HEK293 (cell line): ENCODE data around the gene CTDNEP1.

ENCODE experiments used
- CTCF ChIA-PET: fragments of 350-600 bp; formaldehyde crosslinking; extraction: SDS; loops from one replicate; lab custom pipeline; 2021; ENCODE audit warnings: antibody characterized with exemption; lab: Yijun Ruan, JAX
- POLR2A ChIA-PET: fragments of 300-600 bp; formaldehyde crosslinking; extraction: SDS; loops from one replicate; lab custom pipeline; 2020; ENCODE audit warnings: antibody characterized with exemption, inconsistent platforms; lab: Yijun Ruan, JAX
- H3K27ac ChIP-seq: fragments of 200-500 bp; sonication (Bioruptor generic); 2 replicates; pipeline ENCODE4 v1.5.1; 2014; ENCODE audit warnings: low read depth, low read length, control low read depth, inconsistent platforms; ENCODE audit errors: extremely low read depth
- H3K36me3 ChIP-seq, 2 experiments: fragments of 200-500 bp in 1 of 2; sonication (Bioruptor generic) in 1 of 2; 1 replicate in 1 of 2; 2 replicates in 1 of 2; pipeline ENCODE4 v1.5.1; 2014 to 2017; ENCODE audit warnings: inconsistent platforms in 2 of 2, low read length in 2 of 2; ENCODE audit not compliant: control insufficient read depth in 2 of 2, insufficient read depth in 1 of 2
- H3K4me1 ChIP-seq: fragments of 200-500 bp; sonication (Bioruptor generic); 2 replicates; pipeline ENCODE4 v1.5.1; 2014; ENCODE audit warnings: mild to moderate bottlenecking, low read length, inconsistent platforms; ENCODE audit not compliant: control insufficient read depth, insufficient read depth
- H3K4me3 ChIP-seq: 2 replicates; pipeline ENCODE4 v1.5.1; 2011; ENCODE audit warnings: low read depth, mild to moderate bottlenecking, control low read depth, low read length, moderate library complexity
- H3K9me3 ChIP-seq: fragments of 200-500 bp; sonication (Bioruptor generic); 2 replicates; pipeline ENCODE4 v1.5.1; 2014; ENCODE audit warnings: low read depth, low read length, inconsistent platforms; ENCODE audit not compliant: control insufficient read depth, insufficient read depth
- BCL6B ChIP-seq: fragments of 450-650 bp; formaldehyde crosslinking; IDR thresholded peaks from 2 replicates; pipeline ENCODE4 v1.5.1; 2017; ENCODE audit warnings: missing biosample characterization, missing genetic modification characterization
- GLI4 ChIP-seq: fragments of 450-650 bp; formaldehyde crosslinking; IDR thresholded peaks from 2 replicates; pipeline ENCODE4 v1.5.1; 2016; ENCODE audit warnings: missing biosample characterization, missing genetic modification characterization
- GLIS2 ChIP-seq: fragments of 450-650 bp; formaldehyde crosslinking; IDR thresholded peaks from 2 replicates; pipeline ENCODE4 v1.5.1; 2016; ENCODE audit warnings: missing biosample characterization, missing genetic modification characterization
- TSHZ1 ChIP-seq: fragments of 450-650 bp; formaldehyde crosslinking; IDR thresholded peaks from 2 replicates; pipeline ENCODE4 v1.5.1; 2016; ENCODE audit warnings: missing biosample characterization, missing genetic modification characterization, borderline replicate concordance
- ZBTB17 ChIP-seq: fragments of 450-650 bp; formaldehyde crosslinking; IDR thresholded peaks from 2 replicates; pipeline ENCODE4 v1.5.1; 2016; ENCODE audit warnings: missing biosample characterization, missing genetic modification characterization
- ZBTB48 ChIP-seq: fragments of 450-650 bp; formaldehyde crosslinking; IDR thresholded peaks from 2 replicates; pipeline ENCODE4 v1.5.1; 2016; ENCODE audit warnings: missing biosample characterization, missing genetic modification characterization
- ZNF174 ChIP-seq: fragments of 450-650 bp; formaldehyde crosslinking; IDR thresholded peaks from 2 replicates; pipeline ENCODE4 v1.5.0; 2017; ENCODE audit warnings: missing biosample characterization, mild to moderate bottlenecking, missing genetic modification characterization
- ZNF221 ChIP-seq: fragments of 450-650 bp; formaldehyde crosslinking; IDR thresholded peaks from 2 replicates; pipeline ENCODE4 v1.5.1; 2017; ENCODE audit warnings: missing biosample characterization, missing genetic modification characterization, borderline replicate concordance
- ZNF26 ChIP-seq: fragments of 450-650 bp; formaldehyde crosslinking; IDR thresholded peaks from 2 replicates; pipeline ENCODE4 v1.5.1; 2016; ENCODE audit warnings: missing biosample characterization, missing genetic modification characterization
- ZNF280C ChIP-seq: fragments of 450-650 bp; formaldehyde crosslinking; IDR thresholded peaks from 2 replicates; pipeline ENCODE4 v1.5.1; 2016; ENCODE audit warnings: missing biosample characterization, missing genetic modification characterization
- ZNF292 ChIP-seq: fragments of 450-650 bp; formaldehyde crosslinking; IDR thresholded peaks from 2 replicates; pipeline ENCODE4 v1.5.1; 2016; ENCODE audit warnings: low read depth, missing biosample characterization, missing genetic modification characterization, borderline replicate concordance
- ZNF366 ChIP-seq: fragments of 450-650 bp; formaldehyde crosslinking; conservative IDR thresholded peaks from 2 replicates; pipeline ENCODE4 v1.5.1; 2016; ENCODE audit warnings: missing biosample characterization, missing genetic modification characterization
- ZNF423 ChIP-seq: fragments of 450-650 bp; formaldehyde crosslinking; IDR thresholded peaks from 2 replicates; pipeline ENCODE4 v1.5.1; 2016; ENCODE audit warnings: missing biosample characterization, missing genetic modification characterization
- ZNF426 ChIP-seq: fragments of 450-650 bp; formaldehyde crosslinking; IDR thresholded peaks from 2 replicates; pipeline ENCODE4 v1.5.1; 2017; ENCODE audit warnings: missing biosample characterization, missing genetic modification characterization, mild to moderate bottlenecking, inconsistent platforms, moderate library complexity
- ZNF513 ChIP-seq: fragments of 450-650 bp; IDR thresholded peaks from 2 replicates; pipeline ENCODE4 v1.5.1; 2018; ENCODE audit warnings: missing biosample characterization, missing genetic modification characterization
- ZNF521 ChIP-seq: fragments of 450-650 bp; formaldehyde crosslinking; IDR thresholded peaks from 2 replicates; pipeline ENCODE4 v1.5.1; 2017; ENCODE audit warnings: missing biosample characterization, mild to moderate bottlenecking, missing genetic modification characterization
- ZNF530 ChIP-seq: fragments of 450-650 bp; formaldehyde crosslinking; IDR thresholded peaks from 2 replicates; pipeline ENCODE4 v1.5.1; 2016; ENCODE audit warnings: low read depth, missing biosample characterization, missing genetic modification characterization
- ZNF555 ChIP-seq: fragments of 450-650 bp; formaldehyde crosslinking; conservative IDR thresholded peaks from 2 replicates; pipeline ENCODE4 v1.5.1; 2017; ENCODE audit warnings: missing biosample characterization, mild to moderate bottlenecking, missing genetic modification characterization, inconsistent platforms
- ZNF571 ChIP-seq: fragments of 450-650 bp; formaldehyde crosslinking; IDR thresholded peaks from 2 replicates; pipeline ENCODE4 v1.5.0; 2017; ENCODE audit warnings: missing biosample characterization, missing genetic modification characterization
- ZNF596 ChIP-seq: fragments of 450-650 bp; IDR thresholded peaks from 2 replicates; pipeline ENCODE4 v1.5.0; 2018; ENCODE audit warnings: missing biosample characterization, mild to moderate bottlenecking, missing genetic modification characterization, moderate library complexity
- ZNF639 ChIP-seq: fragments of 450-650 bp; formaldehyde crosslinking; IDR thresholded peaks from 2 replicates; pipeline ENCODE4 v1.5.1; 2016; ENCODE audit warnings: missing biosample characterization, missing genetic modification characterization
- ZNF654 ChIP-seq: fragments of 450-650 bp; formaldehyde crosslinking; IDR thresholded peaks from 2 replicates; pipeline ENCODE4 v1.5.1; 2016; ENCODE audit warnings: low read depth, missing biosample characterization, missing genetic modification characterization

CTDNEP1 gene

GRCh38 chr17:7296189-7296861 is 44.8 kb upstream of the CTDNEP1 start (continued):
- TF ChIP-seq ZNF26 (tag by site-specific recombination), result no peak
- TF ChIP-seq ZNF174 (tag by site-specific recombination), result no peak
- peak; percentile 6; the same call in 1 of the 2 replicates for TF ChIP-seq TSHZ1 (tag by site-specific recombination)
- no peak for TF ChIP-seq ZNF555 (tag by site-specific recombination)
- TF ChIP-seq ZNF423 (tag by site-specific recombination), result no peak
- TF ChIP-seq ZNF280C, result no peak
- TF ChIP-seq GLIS2, result peak; percentile 84
- peak; percentile 79 for TF ChIP-seq ZNF654 (tag by site-specific recombination)
- TF ChIP-seq GLI4 (tag by site-specific recombination), result no peak
- TF ChIP-seq ZNF639 (tag by site-specific recombination), result no peak
- TF ChIP-seq ZNF530 (tag by site-specific recombination), result no peak

GRCh38 chr17:7295230-7296180 is 44.0 kb upstream of the CTDNEP1 start:
- POLR2A ChIA-PET, result interaction anchor here (1.4 to 2.1 kb wide), 4 partner anchors 14 to 250 kb away, joined by 6 to 20 read pairs (median 12); partner anchors contain the start of genes ACADVL, DLG4, NEURL4 and SLC2A4
- H3K27ac ChIP-seq, result 0 out of 2 replicates have a peak overlapping the region, but pooled peaks have one; percentile 37
- CTCF ChIA-PET, result interaction anchor here (0.7 to 6.6 kb wide), 28 partner anchors 7 to 252 kb away, joined by 3 to 160 read pairs (median 5); partner anchors contain the start of genes ACADVL, ACAP1, CTDNEP1 and DLG4
- TF ChIP-seq ZBTB17 (tag by site-specific recombination) (no peak), ZNF221 (tag by site-specific recombination) (no peak), ZNF521 (tag by site-specific recombination) (no peak), ZNF596 (tag by site-specific recombination) (no peak), ZNF292 (tag by site-specific recombination) (no peak), ZNF366 (tag by site-specific recombination) (no peak), ZNF513 (tag by site-specific recombination) (no peak), ZBTB48 (tag by site-specific recombination) (no peak), ZNF571 (tag by site-specific recombination) (no peak), BCL6B (tag by site-specific recombination) (no peak), ZNF426 (no peak)
- TF ChIP-seq, all 188 proteins: peak for 0
- Histone ChIP-seq H3K9me3 (no peaks in the 10 kb centered on the region), H3K36me3 (no peaks in the 10 kb centered on the region), H3K4me1 (peaks cover 6% of the 10 kb centered on the region; the same call in 1 of the 2 replicates), H3K4me3 (no peak overlapping the region)
